HFFc6 (cell line): ENCODE data around the gene DGLUCY. TPM values are rescaled to one million over a fixed set of nuclear protein-coding genes. Genes with fewer than 3 reads are reported as not detected.
A peak's percentile ranks its signal among the peaks of the same experiment; 100 is the strongest.
"Not testable (repeated sequence)": the region's sequence is repeated elsewhere in the genome, so short reads cannot be mapped to it uniquely, and the experiment has no call there.

Source experiments
- DNase-seq: peaks from one replicate; pipeline ENCODE4 v3.0.0-alpha.2; 2018
- H3K27ac Mint-ChIP-seq: 2 replicates; pipeline ENCODE4 v1.8.0; 2020; ENCODE audit warnings: mild to moderate bottlenecking, mixed read lengths
- H3K27me3 Mint-ChIP-seq: 2 replicates; pipeline ENCODE4 v1.8.0; 2021; ENCODE audit warnings: mild to moderate bottlenecking, moderate library complexity, mixed read lengths; ENCODE audit not compliant: insufficient read depth
- H3K36me3 Mint-ChIP-seq: 2 replicates; pipeline ENCODE4 v1.8.0; 2021; ENCODE audit warnings: low read depth, mixed read lengths
- H3K4me1 Mint-ChIP-seq: 2 replicates; pipeline ENCODE4 v1.8.0; 2020; ENCODE audit warnings: low read depth, mixed read lengths
- H3K4me3 Mint-ChIP-seq: 2 replicates; pipeline ENCODE4 v1.8.0; 2020; ENCODE audit warnings: mild to moderate bottlenecking, moderate library complexity, mixed read lengths
- H3K9me3 Mint-ChIP-seq: 2 replicates; pipeline ENCODE4 v1.8.0; 2020; ENCODE audit warnings: mild to moderate bottlenecking, mixed read lengths
- total RNA-seq, 6 experiments: library from RNA; stranded (reverse); fragmentation: NEBNext Ultra II Directional; extraction: Animal tissue kit (Norgen Biotek cat#: 25700); gene quantifications; 2 replicates in 1 of 6; 3 replicates in 5 of 6; pipeline ENCODE4 v1.2.3, GENCODE V29; 2021
- TF ChIP-seq, protein P1 (sequence below): fragments of 200-600 bp; sonication (generic); IDR thresholded peaks from 2 replicates; pipeline ENCODE4 v1.5.0; 2021; ENCODE audit warnings: antibody characterized with exemption, mild to moderate bottlenecking

DGLUCY gene
- total RNA-seq, 6 experiments from 2014 or later: 13.5 to 18.1 (median 15.2) TPM

- no peaks in the 10 kb centered on the region for H3K9me3 Mint-ChIP-seq
- peak; percentile 99 for DNase-seq
- no peak overlapping the region for H3K4me3 Mint-ChIP-seq
- TF ChIP-seq, protein P1, sequence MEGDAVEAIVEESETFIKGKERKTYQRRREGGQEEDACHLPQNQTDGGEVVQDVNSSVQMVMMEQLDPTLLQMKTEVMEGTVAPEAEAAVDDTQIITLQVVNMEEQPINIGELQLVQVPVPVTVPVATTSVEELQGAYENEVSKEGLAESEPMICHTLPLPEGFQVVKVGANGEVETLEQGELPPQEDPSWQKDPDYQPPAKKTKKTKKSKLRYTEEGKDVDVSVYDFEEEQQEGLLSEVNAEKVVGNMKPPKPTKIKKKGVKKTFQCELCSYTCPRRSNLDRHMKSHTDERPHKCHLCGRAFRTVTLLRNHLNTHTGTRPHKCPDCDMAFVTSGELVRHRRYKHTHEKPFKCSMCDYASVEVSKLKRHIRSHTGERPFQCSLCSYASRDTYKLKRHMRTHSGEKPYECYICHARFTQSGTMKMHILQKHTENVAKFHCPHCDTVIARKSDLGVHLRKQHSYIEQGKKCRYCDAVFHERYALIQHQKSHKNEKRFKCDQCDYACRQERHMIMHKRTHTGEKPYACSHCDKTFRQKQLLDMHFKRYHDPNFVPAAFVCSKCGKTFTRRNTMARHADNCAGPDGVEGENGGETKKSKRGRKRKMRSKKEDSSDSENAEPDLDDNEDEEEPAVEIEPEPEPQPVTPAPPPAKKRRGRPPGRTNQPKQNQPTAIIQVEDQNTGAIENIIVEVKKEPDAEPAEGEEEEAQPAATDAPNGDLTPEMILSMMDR: no peak
- 0 out of 2 replicates have a peak, but pooled peaks cover under 1% of the 10 kb centered on the region for H3K27me3 Mint-ChIP-seq
- peaks cover 8% of the 10 kb centered on the region for H3K36me3 Mint-ChIP-seq
- H3K4me1 Mint-ChIP-seq: peaks cover 25% of the 10 kb centered on the region
- H3K27ac Mint-ChIP-seq: peak overlapping the region; percentile 76
Observed at GRCh38 chr14:91149462-91149861, 35.6 kb downstream of the DGLUCY start.

DNA sequence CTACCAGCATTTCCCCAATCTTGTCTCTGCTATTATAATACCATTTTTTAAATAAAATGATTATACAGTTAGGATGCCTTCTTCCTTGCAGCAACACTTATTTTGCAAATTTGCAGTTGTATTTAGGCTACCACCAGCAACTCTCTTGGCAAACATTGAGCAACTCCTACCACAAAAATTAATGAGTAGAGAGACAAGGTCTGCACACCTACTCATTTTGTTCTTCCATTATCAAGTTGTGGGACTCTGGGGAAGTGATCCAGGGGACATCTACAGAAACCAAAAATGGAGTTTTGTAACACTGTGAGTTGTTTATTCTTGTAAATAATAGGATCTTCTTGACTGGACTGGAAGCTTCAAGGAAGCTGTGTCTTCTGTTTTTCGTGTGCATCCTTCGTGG lies 38.6 kb downstream of the DGLUCY start:
- Mint-ChIP-seq H3K4me1 (peaks cover 26% of the 10 kb centered on the region), H3K27ac (no peak overlapping the region), H3K4me3 (no peak overlapping the region), H3K9me3 (no peaks in the 10 kb centered on the region), H3K36me3 (peaks cover 6% of the 10 kb centered on the region; the same call in 1 of the 2 replicates), H3K27me3 (no peaks in the 10 kb centered on the region; the same call in 1 of the 2 replicates)
- no peak for DNase-seq
- TF ChIP-seq, protein P1: no peak

DNA sequence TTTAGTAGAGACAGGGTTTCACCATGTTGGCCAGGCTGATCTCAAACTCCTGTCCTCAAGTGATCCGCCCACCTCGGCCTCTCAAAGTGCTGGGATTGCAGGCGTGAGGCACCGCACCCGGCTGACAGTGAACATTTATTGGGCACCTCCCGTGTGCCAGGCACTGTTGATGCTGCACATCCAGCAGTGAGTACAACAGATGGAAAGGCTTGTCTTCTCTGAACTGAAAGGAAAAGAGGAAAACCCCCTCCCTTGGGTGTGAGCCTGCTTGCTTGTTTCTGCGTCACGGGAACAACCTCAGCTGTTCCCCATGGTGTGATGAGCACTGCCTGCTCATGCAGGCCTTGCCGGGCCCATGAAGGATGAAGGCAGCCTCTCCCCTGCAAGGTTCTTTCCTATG lies 39.5 kb downstream of the DGLUCY start:
- Mint-ChIP-seq H3K36me3 (peaks cover 6% of the 10 kb centered on the region; the same call in 1 of the 2 replicates), H3K9me3 (no peaks in the 10 kb centered on the region), H3K4me3 (no peak overlapping the region), H3K27ac (no peak overlapping the region), H3K4me1 (peaks cover 26% of the 10 kb centered on the region), H3K27me3 (no peaks in the 10 kb centered on the region; the same call in 1 of the 2 replicates)
- TF ChIP-seq, protein P1: no peak
- no peak for DNase-seq

GRCh38 chr14:91154851-91155625 lies 41.2 kb downstream of the DGLUCY start:
- DNase-seq: peak; percentile 40
- no peaks in the 10 kb centered on the region for H3K9me3 Mint-ChIP-seq
- H3K27ac Mint-ChIP-seq: no peak overlapping the region
- H3K27me3 Mint-ChIP-seq: no peaks in the 10 kb centered on the region; the same call in none of the 2 replicates
- peaks cover 12% of the 10 kb centered on the region for H3K4me1 Mint-ChIP-seq
- peaks cover 6% of the 10 kb centered on the region; the same call in 1 of the 2 replicates for H3K36me3 Mint-ChIP-seq
- no peak overlapping the region for H3K4me3 Mint-ChIP-seq
- TF ChIP-seq, protein P1: no peak

DNA sequence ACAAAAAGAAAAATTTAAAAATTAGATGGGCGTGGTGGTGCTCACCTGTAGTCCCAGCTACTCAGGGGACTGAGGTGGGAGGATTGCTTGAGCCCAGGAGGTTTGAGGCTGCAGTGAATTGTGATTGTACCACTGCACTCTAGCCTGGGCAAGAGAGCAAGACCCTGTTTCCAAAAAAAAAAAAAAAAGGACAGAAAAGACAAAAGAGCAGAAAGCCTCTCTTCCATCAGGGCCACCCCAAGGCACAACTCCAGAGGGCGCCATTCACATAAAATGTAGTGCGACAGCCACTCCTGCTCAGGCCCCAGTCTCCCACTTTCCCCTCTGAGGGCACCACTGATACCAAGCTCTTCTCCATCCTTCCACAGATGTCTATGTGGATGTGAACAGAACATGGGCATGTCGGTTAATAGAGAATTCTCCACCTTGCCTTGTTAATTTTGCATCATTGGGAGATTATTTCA lies 41.8 kb downstream of the DGLUCY start:
- Mint-ChIP-seq H3K9me3 (no peaks in the 10 kb centered on the region), H3K4me1 (peaks cover 11% of the 10 kb centered on the region), H3K36me3 (peaks cover 10% of the 10 kb centered on the region; the same call in 1 of the 2 replicates), H3K4me3 (no peak overlapping the region), H3K27ac (no peak overlapping the region), H3K27me3 (no peaks in the 10 kb centered on the region; the same call in none of the 2 replicates)
- TF ChIP-seq, protein P1: peak; percentile 55
- no peak for DNase-seq

DNA sequence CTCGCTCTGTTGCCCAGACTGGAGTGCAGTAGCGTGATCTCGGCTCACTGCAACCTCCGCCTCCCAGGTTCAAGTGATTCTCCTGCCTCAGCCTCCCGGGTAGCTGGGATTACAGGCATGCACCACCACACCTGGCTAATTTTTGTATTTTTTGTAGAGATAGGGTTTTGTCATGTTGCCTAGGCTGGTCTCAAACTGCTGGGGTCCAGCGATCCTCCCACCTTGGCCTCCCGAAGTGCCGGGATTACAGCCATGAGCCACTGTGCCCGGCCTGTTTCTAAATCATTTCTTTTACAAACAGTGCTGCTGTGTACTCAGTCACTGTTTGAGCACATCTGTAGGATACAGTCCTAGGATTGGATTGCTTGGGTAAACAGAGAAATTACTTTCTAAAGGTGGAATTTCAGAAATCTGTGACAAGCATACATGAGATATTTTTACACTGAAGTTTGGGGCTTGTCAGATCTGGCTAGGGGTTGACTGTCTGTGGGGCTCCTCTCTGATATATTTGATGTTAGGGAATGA lies 42.3 kb downstream of the DGLUCY start:
- H3K36me3 Mint-ChIP-seq: peaks cover 13% of the 10 kb centered on the region
- not testable (repeated sequence) for DNase-seq, H3K9me3 Mint-ChIP-seq, H3K4me1 Mint-ChIP-seq, H3K4me3 Mint-ChIP-seq, H3K27me3 Mint-ChIP-seq, H3K27ac Mint-ChIP-seq

DNA sequence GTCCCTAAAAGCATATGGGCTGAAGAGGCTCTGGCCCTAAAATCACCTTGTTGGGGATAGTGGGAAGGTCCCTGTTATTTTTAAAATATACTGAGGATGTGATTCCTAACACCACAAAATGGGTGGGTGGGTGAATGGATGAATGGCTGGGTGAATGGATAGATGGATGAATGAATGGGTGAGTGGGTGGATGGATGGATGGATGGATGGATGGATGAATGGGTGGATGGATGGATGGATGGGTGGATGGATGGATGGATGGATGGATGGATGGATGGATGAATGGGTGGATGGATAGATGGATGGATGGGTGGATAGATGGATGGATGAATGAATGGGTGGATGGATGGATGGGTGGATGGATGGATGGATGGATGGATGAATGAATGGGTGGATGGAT lies 43.0 kb downstream of the DGLUCY start:
- not testable (repeated sequence) for H3K9me3 Mint-ChIP-seq, H3K4me3 Mint-ChIP-seq, DNase-seq, H3K27me3 Mint-ChIP-seq, H3K4me1 Mint-ChIP-seq, H3K27ac Mint-ChIP-seq
- H3K36me3 Mint-ChIP-seq: peaks cover 16% of the 10 kb centered on the region
